ENCODE data around the gene LYSMD1.

GRCh38 chr1:151130987-151131586 is 34.6 kb downstream of the LYSMD1 start:
- no peak for TF ChIP-seq CTCF (IDR thresholded peaks at IDR 0.05; ENCODE audit: poor library complexity)
- TF ChIP-seq EZH2phosphoT487 (IDR thresholded peaks at IDR 0.05; ENCODE audit: low read depth, severe bottlenecking, unreplicated experiment): no peak

Measured in hepatocyte (in vitro differentiated cells).